HCT116 (cell line): ENCODE results near the gene CCDC85B. TPM values are rescaled to one million over a fixed set of nuclear protein-coding genes. Genes with fewer than 3 reads are reported as not detected.
"Not testable (repeated sequence)": the region's sequence is repeated elsewhere in the genome, so short reads cannot be mapped to it uniquely, and the experiment has no call there.

Experiments
- ATAC-seq: fragments of 200-7000 bp; cut with Tn5 transposase; 2 replicates; pipeline ENCODE4 v1.9.1; 2020; ENCODE audit warnings: mild to moderate bottlenecking, moderate library complexity
- BruUV-seq: library from RNA; stranded (reverse); fragments of 400-500 nt; replicated peaks from 2 replicates; lab custom pipeline; 2021; lab: Mats Ljungman, UMichigan
- CTCF ChIA-PET: fragments of 300-600 bp; sonication (Branson Sonifier 250); formaldehyde crosslinking; loops from one replicate; lab custom pipeline; 2021; ENCODE audit warnings: antibody characterized with exemption; lab: Charles Lee
- POLR2A ChIA-PET: fragments of 300-600, 350-600 bp; sonication (Branson Sonifier 250); formaldehyde crosslinking; loops from one replicate; lab custom pipeline; 2021; ENCODE audit warnings: antibody characterized with exemption; lab: Charles Lee
- RAD21 ChIA-PET, 2 experiments: fragments of 300-600 bp; sonication (Branson Sonifier 250); formaldehyde crosslinking; loops; one replicate each; lab custom pipeline; 2023; ENCODE audit warnings: low total read pairs in 2 of 2; ENCODE audit not compliant: uncharacterized antibody in 2 of 2, unreplicated experiment in 2 of 2, low non-redundant PET in 1 of 2; lab: Charles Lee
- DNase-seq: peaks from one replicate; pipeline ENCODE4 v3.0.0-alpha.2; 2010; ENCODE audit warnings: low read depth, low spot score
- H2AFZ ChIP-seq: fragments of 200-600 bp; shearing (Covaris generic), sonication (generic); 2 replicates; pipeline ENCODE4 v1.6.1; 2017; ENCODE audit warnings: low read depth, mixed run types, mixed read lengths, antibody characterized with exemption, low read length; ENCODE audit not compliant: poor library complexity, severe bottlenecking
- H3K27ac ChIP-seq: 2 replicates; pipeline ENCODE4 v1.5.1; 2012; ENCODE audit warnings: low read depth, low read length
- H3K27me3 ChIP-seq: fragments of 200-600 bp; sonication (generic); 2 replicates; pipeline ENCODE4 v1.6.1; 2016; ENCODE audit warnings: mixed run types, low read length, mixed read lengths; ENCODE audit not compliant: insufficient read depth
- H3K36me3 ChIP-seq, 2 experiments: fragments of 200-500 bp in 1 of 2; fragments of 200-600 bp in 1 of 2; sonication (Bioruptor generic) in 1 of 2; sonication (generic) in 1 of 2; 2 replicates each; pipeline versions ENCODE4 v1.5.1 to v1.6.1; 2014 to 2016; ENCODE audit warnings: low read length in 2 of 2, inconsistent platforms in 1 of 2, mixed read lengths in 1 of 2, mixed run types in 1 of 2; ENCODE audit not compliant: insufficient read depth in 2 of 2, control insufficient read depth in 1 of 2
- H3K4me1 ChIP-seq, 2 experiments: fragments of 200-600 bp in 1 of 2; sonication (generic) in 1 of 2; 2 replicates each; pipeline versions ENCODE4 v1.5.1 to v1.6.1; 2012 to 2017; ENCODE audit warnings: low read length in 2 of 2, inconsistent platforms in 1 of 2, mild to moderate bottlenecking in 1 of 2, mixed read lengths in 1 of 2, mixed run types in 1 of 2, moderate library complexity in 1 of 2; ENCODE audit not compliant: insufficient read depth in 2 of 2, control insufficient read depth in 1 of 2
- H3K4me2 ChIP-seq: fragments of 200-600 bp; sonication (generic); 2 replicates; pipeline ENCODE4 v1.6.1; 2017; ENCODE audit warnings: mixed run types, low read length, mixed read lengths
- H3K4me3 ChIP-seq, 2 experiments: fragments of 200-600 bp in 1 of 2; sonication (generic) in 1 of 2; replicated peaks in 1 of 2; 2 replicates each; pipeline ENCODE4 v1.5.1; 2011 to 2016; ENCODE audit warnings: low read length in 2 of 2, control low read depth in 1 of 2, low read depth in 1 of 2, mild to moderate bottlenecking in 1 of 2, mixed read lengths in 1 of 2, mixed run types in 1 of 2
- H3K79me2 ChIP-seq: fragments of 200-600 bp; sonication (generic); 2 replicates; pipeline ENCODE4 v1.6.1; 2017; ENCODE audit warnings: mild to moderate bottlenecking, mixed run types, low read length, moderate library complexity, mixed read lengths; ENCODE audit not compliant: insufficient read depth
- H3K9ac ChIP-seq: fragments of 200-600 bp; sonication (generic); 2 replicates; pipeline ENCODE4 v1.6.1; 2016; ENCODE audit warnings: low read length, mixed read lengths
- H3K9me2 ChIP-seq: fragments of 200-600 bp; sonication (generic), shearing (Covaris generic); 2 replicates; pipeline ENCODE4 v1.6.1; 2017; ENCODE audit warnings: mixed run types, mild to moderate bottlenecking, moderate library complexity; ENCODE audit not compliant: insufficient read depth
- H3K9me3 ChIP-seq, 2 experiments: fragments of 200-500 bp in 1 of 2; fragments of 200-600 bp in 1 of 2; sonication (Bioruptor generic) in 1 of 2; sonication (generic) in 1 of 2; 2 replicates each; pipeline ENCODE4 v1.6.1; 2014 to 2017; ENCODE audit warnings: low read length in 2 of 2, mixed read lengths in 2 of 2, inconsistent platforms in 1 of 2, low read depth in 1 of 2, mild to moderate bottlenecking in 1 of 2, mixed run types in 1 of 2, moderate library complexity in 1 of 2; ENCODE audit not compliant: control insufficient read depth in 1 of 2, insufficient read depth in 1 of 2
- H4K20me1 ChIP-seq: fragments of 200-600 bp; sonication (generic), shearing (Covaris generic); 2 replicates; pipeline ENCODE4 v1.6.1; 2017; ENCODE audit warnings: mixed run types, mild to moderate bottlenecking, moderate library complexity; ENCODE audit not compliant: insufficient read depth
- CBX3 ChIP-seq: IDR thresholded peaks from 2 replicates; pipeline ENCODE4 v1.6.1; 2012; ENCODE audit warnings: low read depth
- ELF1 ChIP-seq: IDR thresholded peaks from 2 replicates; pipeline ENCODE4 v1.6.1; 2012; ENCODE audit warnings: low read depth, borderline replicate concordance
- JUND ChIP-seq: IDR thresholded peaks from 2 replicates; pipeline ENCODE4 v1.6.1; 2012
- POLR2A ChIP-seq: IDR thresholded peaks from 2 replicates; pipeline ENCODE4 v1.7.0; 2011; ENCODE audit warnings: borderline replicate concordance; ENCODE audit not compliant: insufficient read depth, insufficient read length; ENCODE audit errors: extremely low read depth
- RAD21 ChIP-seq: IDR thresholded peaks from 2 replicates; pipeline ENCODE4 v1.6.1; 2012; ENCODE audit warnings: low read depth, mild to moderate bottlenecking
- SIN3A ChIP-seq: IDR thresholded peaks from 2 replicates; pipeline ENCODE4 v1.6.1; 2012; ENCODE audit warnings: low read depth
- SP1 ChIP-seq: IDR thresholded peaks from 2 replicates; pipeline ENCODE4 v1.6.1; 2012; ENCODE audit warnings: low read depth
- SRF ChIP-seq: IDR thresholded peaks from 2 replicates; pipeline ENCODE4 v1.6.1; 2012; ENCODE audit warnings: low read depth
- ZNF274 ChIP-seq: fragments of 200-500 bp; sonication (Bioruptor generic); IDR thresholded peaks from 2 replicates; pipeline ENCODE4 v1.6.1; 2014; ENCODE audit warnings: mild to moderate bottlenecking, low read depth, low read length, inconsistent platforms
- intact Hi-C: fragments of 100-400 bp; cut with micrococcal nuclease; formaldehyde crosslinking; loops from 2 replicates; pipeline ENCODE4 v1.10.0; 2022
- total RNA-seq: library from RNA; stranded (reverse); gene quantifications from one replicate; pipeline ENCODE4 v1.2.1, GENCODE V29; 2021; ENCODE audit not compliant: unreplicated experiment
- TF ChIP-seq, protein P1 (sequence below): IDR thresholded peaks from 2 replicates; pipeline ENCODE4 v1.6.1; 2011; ENCODE audit warnings: mild to moderate bottlenecking, low read length, moderate library complexity; ENCODE audit not compliant: insufficient replicate concordance; ENCODE audit errors: extremely low read depth
- TF ChIP-seq, protein P2 (sequence below), 3 experiments: fragments of 200-600 bp in 1 of 3; sonication (generic) in 1 of 3; IDR thresholded peaks in 2 of 3; conservative IDR thresholded peaks in 1 of 3; 2 replicates each; pipeline ENCODE4 v1.5.1; 2012 to 2017; ENCODE audit warnings: low read depth in 2 of 3, low read length in 2 of 3, antibody characterized with exemption in 1 of 3, borderline replicate concordance in 1 of 3, control low read depth in 1 of 3, mild to moderate bottlenecking in 1 of 3, mixed read lengths in 1 of 3, mixed run types in 1 of 3, moderate library complexity in 1 of 3; ENCODE audit not compliant: insufficient read depth in 1 of 3

The CCDC85B gene
- total RNA-seq, 1 experiment from 2014 or later = 84.3 TPM

DNA sequence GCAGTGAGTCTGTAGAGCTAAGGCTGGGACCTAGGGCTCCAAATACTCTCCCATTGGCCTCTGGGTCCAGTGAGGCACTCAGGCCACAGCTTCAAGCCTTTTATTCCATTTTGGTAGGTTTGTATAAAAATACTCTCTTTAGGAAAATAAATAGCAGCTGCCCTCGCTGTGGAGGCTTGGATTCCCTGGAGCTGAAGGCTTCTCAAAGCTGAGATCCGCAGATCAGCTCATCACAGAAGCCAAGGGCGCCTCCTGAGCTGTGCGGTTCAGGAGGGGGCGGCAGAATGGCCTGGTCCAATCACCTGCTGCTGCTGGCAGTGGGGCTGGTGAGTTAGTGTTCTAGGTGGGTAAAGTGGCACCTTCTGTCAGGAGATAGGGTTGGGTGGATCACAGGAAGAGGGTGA lies 1.7 kb downstream of the CCDC85B start:
- Histone ChIP-seq H3K27ac (peak overlapping the region; percentile 97), H3K4me2 (peak overlapping the region; percentile 98), H3K9ac (peak overlapping the region; percentile 87), H3K4me3 (peak overlapping the region; percentile 53 to 92), H4K20me1 (peaks cover 25% of the 10 kb centered on the region; the same call in 1 of the 2 replicates), H3K36me3 (peaks cover 10 to 34% of the 10 kb centered on the region in 2 experiments; a peak in 3 of 4 replicates), H3K4me1 (peaks cover 11 to 87% of the 10 kb centered on the region in 2 experiments), H3K79me2 (peaks cover 66% of the 10 kb centered on the region)
- ChIA-PET RAD21 (interaction anchor here (1.1 to 1.2 kb wide), 2 partner anchors 23 to 24 kb away, joined by 3 read pairs; no protein-coding TSS in a partner anchor), CTCF (interaction anchor here (0.8 to 6.5 kb wide), 8 partner anchors 8 to 331 kb away, joined by 3 to 82 read pairs (median 4); partner anchors contain the start of genes CFL1, FOSL1 and MUS81), POLR2A (interaction anchor here (1.2 to 8.5 kb wide), 10 partner anchors 10 to 171 kb away, joined by 3 to 124 read pairs (median 19); partner anchors contain the start of genes AP5B1, CFL1, FOSL1 and MUS81)
- BruUV-seq, H3K9me3 ChIP-seq, H3K27me3 ChIP-seq, H2AFZ ChIP-seq, H3K9me2 ChIP-seq, intact Hi-C loops, DNase-seq: not testable (repeated sequence)
- TF ChIP-seq, protein P1, sequence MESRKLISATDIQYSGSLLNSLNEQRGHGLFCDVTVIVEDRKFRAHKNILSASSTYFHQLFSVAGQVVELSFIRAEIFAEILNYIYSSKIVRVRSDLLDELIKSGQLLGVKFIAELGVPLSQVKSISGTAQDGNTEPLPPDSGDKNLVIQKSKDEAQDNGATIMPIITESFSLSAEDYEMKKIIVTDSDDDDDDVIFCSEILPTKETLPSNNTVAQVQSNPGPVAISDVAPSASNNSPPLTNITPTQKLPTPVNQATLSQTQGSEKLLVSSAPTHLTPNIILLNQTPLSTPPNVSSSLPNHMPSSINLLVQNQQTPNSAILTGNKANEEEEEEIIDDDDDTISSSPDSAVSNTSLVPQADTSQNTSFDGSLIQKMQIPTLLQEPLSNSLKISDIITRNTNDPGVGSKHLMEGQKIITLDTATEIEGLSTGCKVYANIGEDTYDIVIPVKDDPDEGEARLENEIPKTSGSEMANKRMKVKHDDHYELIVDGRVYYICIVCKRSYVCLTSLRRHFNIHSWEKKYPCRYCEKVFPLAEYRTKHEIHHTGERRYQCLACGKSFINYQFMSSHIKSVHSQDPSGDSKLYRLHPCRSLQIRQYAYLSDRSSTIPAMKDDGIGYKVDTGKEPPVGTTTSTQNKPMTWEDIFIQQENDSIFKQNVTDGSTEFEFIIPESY = peak; percentile 22
- ATAC-seq = peak; percentile 4

DNA sequence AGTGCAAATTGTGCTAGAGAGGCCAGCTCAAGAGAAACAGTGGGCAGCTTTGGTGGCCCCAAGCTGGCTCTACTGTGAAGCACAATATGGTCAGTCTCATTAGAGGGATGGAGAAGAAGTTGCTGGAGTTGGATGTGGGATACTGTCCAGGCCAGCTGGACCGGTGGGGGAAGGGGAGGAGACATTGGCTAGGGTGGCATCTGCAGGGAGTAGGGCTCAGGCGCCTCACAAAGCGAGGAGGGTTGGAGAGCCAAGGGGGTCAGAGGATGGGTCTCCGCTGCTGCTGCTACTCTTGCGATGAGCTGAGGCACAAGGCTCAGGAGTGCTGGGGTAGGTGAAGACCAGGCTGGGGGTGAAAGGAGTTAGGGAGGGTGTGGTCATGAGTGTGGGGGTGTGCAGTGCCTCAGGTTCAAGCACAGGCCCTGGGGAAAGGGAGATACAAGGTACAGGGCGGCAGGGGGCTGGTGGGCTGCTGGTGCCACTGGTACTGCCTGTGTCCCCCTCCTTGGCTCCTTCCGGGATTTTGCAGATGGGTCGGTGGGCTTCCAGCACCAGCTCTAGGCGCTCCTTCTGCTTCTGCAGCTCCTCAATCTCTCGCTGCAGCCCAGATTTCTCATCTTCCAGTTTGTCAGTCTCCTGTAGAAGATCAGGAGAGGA lies 2.3 kb downstream of the CCDC85B start:
- H3K36me3 ChIP-seq = peaks cover 10 to 37% of the 10 kb centered on the region in 2 experiments; a peak in 3 of 4 replicates
- no peak overlapping the region for H2AFZ ChIP-seq
- no peaks in the 10 kb centered on the region for H3K9me3 ChIP-seq
- ChIA-PET RAD21 (interaction anchor here (1.1 to 1.2 kb wide), 2 partner anchors 23 kb away, joined by 3 read pairs; no protein-coding TSS in a partner anchor), CTCF (interaction anchor here (0.8 to 6.5 kb wide), 8 partner anchors 19 to 330 kb away, joined by 3 to 82 read pairs (median 3); partner anchors contain the start of genes CFL1 and MUS81), POLR2A (interaction anchor here (0.6 to 8.5 kb wide), 9 partner anchors 10 to 278 kb away, joined by 3 to 124 read pairs (median 9); partner anchors contain the start of genes CFL1, FOSL1, MUS81 and PCNX3)
- peak overlapping the region in 1 of 2 experiments; percentile 53; a peak in 2 of 4 replicates for H3K4me3 ChIP-seq
- no peaks in the 10 kb centered on the region for H3K9me2 ChIP-seq
- H4K20me1 ChIP-seq = peaks cover 31% of the 10 kb centered on the region; the same call in 1 of the 2 replicates
- H3K79me2 ChIP-seq = peaks cover 66% of the 10 kb centered on the region
- H3K4me1 ChIP-seq = peaks cover 16 to 87% of the 10 kb centered on the region in 2 experiments
- H3K27ac ChIP-seq = peak overlapping the region; percentile 97
- H3K27me3 ChIP-seq = no peaks in the 10 kb centered on the region
- DNase-seq (no peak), ATAC-seq (no peak)
- peak overlapping the region; percentile 98 for H3K4me2 ChIP-seq
- H3K9ac ChIP-seq = peak overlapping the region; percentile 87
- intact Hi-C loops = no loop called here
- BruUV-seq = no TSS peak
- TF ChIP-seq ZNF274 (no peak), JUND (no peak), POLR2A (no peak), SRF (no peak), SIN3A (no peak), SP1 (no peak), RAD21 (no peak), CBX3 (no peak), ELF1 (no peak)
- TF ChIP-seq, protein P2, sequence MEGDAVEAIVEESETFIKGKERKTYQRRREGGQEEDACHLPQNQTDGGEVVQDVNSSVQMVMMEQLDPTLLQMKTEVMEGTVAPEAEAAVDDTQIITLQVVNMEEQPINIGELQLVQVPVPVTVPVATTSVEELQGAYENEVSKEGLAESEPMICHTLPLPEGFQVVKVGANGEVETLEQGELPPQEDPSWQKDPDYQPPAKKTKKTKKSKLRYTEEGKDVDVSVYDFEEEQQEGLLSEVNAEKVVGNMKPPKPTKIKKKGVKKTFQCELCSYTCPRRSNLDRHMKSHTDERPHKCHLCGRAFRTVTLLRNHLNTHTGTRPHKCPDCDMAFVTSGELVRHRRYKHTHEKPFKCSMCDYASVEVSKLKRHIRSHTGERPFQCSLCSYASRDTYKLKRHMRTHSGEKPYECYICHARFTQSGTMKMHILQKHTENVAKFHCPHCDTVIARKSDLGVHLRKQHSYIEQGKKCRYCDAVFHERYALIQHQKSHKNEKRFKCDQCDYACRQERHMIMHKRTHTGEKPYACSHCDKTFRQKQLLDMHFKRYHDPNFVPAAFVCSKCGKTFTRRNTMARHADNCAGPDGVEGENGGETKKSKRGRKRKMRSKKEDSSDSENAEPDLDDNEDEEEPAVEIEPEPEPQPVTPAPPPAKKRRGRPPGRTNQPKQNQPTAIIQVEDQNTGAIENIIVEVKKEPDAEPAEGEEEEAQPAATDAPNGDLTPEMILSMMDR (IDR thresholded peaks at IDR 0.05 in 2 of 3, conservative IDR thresholded peaks at IDR 0.05 in 1 of 3; ENCODE audit: borderline replicate concordance in 1 of 3, insufficient read depth in 1 of 3, low read depth in 2 of 3, low read length in 2 of 3) = no peak
- TF ChIP-seq, protein P1 = no peak
